Suprapubic skin (tissue), 3 donors: ENCODE results near the gene ERGIC3.

ENCODE experiments used
- CTCF ChIP-seq, 2 donors: fragments of 200-600 bp in 1 of 2; fragments of 450-650 bp in 1 of 2; sonication (generic) in 1 of 2; IDR thresholded peaks; one replicate each; pipeline ENCODE4 v1.5.1; 2016 to 2019; ENCODE audit warnings: antibody characterized with exemption in 2 of 2, mild to moderate bottlenecking in 1 of 2, moderate library complexity in 1 of 2
- POLR2A ChIP-seq, 2 donors: fragments of 450-650 bp; IDR thresholded peaks; one replicate each; pipeline ENCODE4 v1.6.1; 2017; ENCODE audit warnings: antibody characterized with exemption in 2 of 2, mild to moderate bottlenecking in 2 of 2, moderate library complexity in 2 of 2

GRCh38 chr20:35603695-35604448, 62.0 kb downstream of the ERGIC3 start:
- no peak for TF ChIP-seq CTCF (IDR thresholded peaks at IDR 0.05)
- TF ChIP-seq POLR2A (IDR thresholded peaks at IDR 0.05), result no peak
